SW 1271 (cell line): ENCODE results near the gene ATP8A1.

Experiments
- DNase-seq, 2 experiments: peaks; one replicate each; lab custom pipeline; 2025; lab: John Stamatoyannopoulos, UW

Gene ATP8A1

GRCh38 chr4:42649870-42650269, 7.0 kb downstream of the ATP8A1 start:
- no peak for DNase-seq

DNA sequence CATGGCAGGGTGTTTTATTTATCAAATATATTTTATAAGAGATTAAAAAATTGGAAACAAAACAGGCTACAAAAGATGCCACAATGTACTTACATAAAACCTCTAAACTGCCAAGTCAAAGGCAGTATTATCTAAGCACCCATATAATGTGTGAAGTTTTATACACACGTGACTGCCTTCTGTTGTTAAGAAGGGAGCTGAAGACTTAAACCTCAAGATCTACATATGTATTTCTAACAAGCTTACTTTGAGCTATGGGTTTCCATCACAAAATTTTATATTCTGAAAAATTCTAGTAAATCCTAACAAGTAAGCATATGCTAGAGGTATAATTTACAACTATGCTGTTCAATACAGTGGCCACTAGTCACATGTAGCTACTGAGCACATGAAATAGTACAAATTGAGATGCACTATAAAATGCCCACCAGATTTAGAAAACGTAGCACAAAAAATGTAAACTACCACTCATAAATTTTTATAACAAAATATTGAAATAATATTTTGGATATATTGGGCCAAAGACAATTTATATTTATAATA, 9.8 kb downstream of the ATP8A1 start:
- no peak for DNase-seq

DNA sequence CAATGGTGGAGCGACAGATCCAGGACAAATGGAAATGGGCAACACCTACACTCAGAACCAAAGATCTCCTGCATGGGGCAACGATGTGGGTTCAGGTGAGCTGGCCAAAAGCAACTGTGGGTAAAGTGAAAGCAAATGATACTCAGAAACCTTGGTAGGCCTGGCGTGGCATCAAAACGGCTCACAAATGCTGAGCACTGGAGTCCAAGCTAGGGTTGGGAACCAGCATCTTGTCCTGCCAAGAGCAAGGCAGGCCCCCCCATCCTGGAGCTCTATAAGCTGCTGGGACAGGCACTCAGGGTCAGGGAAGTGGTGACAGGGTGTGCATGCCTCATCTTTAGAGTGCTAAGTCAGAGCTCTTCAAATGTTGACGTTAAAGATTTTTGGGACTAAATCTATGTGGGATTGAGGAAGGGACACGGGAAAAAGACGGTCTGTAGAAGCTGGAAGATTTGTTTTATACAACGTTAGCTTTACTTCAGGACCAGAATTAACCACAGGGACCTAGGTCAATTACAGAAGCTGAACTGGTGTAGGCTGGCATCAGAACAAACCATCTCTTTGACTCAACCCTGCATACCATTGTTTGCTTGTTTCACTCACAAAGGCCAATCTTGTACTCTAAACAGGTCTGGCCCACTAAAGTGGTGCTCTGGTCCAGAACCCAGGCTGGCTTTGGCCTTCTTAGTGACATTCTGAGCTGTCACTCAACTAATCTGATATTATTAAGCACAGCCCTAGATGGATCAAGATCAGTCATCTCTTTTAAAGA, 10.7 kb downstream of the ATP8A1 start:
- DNase-seq = no peak

GRCh38 chr4:42644897-42645296, 12.0 kb downstream of the ATP8A1 start:
- no peak for DNase-seq

- no peak for DNase-seq
Measured at GRCh38 chr4:42643685-42644084, 13.2 kb downstream of the ATP8A1 start.

GRCh38 chr4:42642845-42643615, 13.9 kb downstream of the ATP8A1 start:
- DNase-seq = no peak

GRCh38 chr4:42642101-42642797, 14.7 kb downstream of the ATP8A1 start:
- DNase-seq = no peak

GRCh38 chr4:42641656-42642055, 15.2 kb downstream of the ATP8A1 start:
- DNase-seq = no peak

- no peak for DNase-seq
Measured at GRCh38 chr4:42641161-42641560, 15.7 kb downstream of the ATP8A1 start.

DNA sequence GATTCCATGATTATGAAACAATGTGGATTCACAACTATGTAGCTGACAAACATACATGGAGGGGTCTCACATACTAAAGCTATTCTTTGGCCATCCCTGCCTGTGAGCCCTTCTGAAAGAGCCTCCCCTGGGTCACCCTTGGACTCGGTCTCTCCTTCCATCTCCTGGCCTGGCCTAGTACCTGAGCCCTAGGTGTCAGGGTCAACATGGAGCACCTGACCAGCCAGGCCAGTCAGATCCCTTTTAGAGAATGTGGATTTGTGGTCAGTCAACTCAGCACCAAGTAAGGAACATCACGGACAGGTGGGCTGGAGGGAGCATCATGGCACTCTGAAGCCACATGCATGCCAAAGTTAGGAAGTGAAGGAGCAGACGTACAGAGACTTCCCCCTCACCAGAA, 16.3 kb downstream of the ATP8A1 start:
- no peak for DNase-seq

DNA sequence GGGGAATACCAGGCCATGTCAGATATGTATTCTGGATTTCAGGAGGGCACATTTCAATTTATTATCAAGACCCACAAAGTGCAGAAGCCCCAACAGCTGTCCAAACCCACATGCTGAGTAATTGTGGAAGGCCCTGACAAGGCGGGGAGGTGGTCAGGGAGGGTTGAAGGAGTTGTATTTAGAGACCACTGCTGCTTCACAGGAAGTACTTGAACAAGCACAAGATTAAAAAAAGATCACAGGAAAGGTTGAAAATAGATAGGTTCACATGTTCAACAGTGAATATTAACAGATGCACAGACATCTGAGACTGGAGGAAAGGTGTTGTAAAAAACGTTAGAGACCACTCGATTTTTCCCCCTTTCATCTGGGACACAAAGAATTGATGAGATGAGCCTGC, 17.9 kb downstream of the ATP8A1 start:
- DNase-seq = no peak

DNA sequence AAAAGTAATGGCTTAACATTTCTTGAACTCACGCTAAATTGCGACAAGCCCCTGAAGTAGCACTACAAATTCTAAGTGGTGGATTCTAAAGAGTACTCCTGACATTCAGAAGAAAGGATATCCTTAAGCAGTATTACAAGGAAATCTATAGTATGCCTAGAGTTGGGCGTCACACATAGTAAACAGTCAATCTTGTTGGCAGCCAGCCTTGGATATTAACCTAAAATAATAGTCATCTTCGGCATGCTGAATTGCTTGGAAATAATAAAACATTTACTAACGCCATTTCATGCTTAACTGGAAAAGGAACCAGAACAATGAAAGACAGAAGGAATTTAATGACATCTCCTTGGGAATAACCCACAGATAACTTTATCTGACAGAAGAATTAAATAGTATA, 18.6 kb downstream of the ATP8A1 start:
- DNase-seq = no peak

DNA sequence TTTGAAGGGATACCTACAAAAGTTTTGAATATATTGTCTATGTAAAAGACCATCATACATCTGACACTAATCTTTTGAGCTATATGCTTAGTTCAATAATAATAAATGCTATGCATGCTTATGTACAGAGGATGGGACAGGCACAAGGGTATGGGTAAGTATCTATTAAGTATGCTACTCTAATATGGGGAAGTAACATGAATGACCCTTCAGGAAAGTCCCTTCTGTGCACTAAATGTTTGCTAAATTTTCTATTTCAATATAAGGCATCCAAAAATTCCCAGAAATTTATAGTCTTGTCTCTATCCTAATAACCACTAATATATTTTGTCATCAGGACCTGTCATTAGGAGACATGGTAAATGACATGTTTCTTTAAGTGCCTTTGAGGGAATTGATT, 19.0 kb downstream of the ATP8A1 start:
- DNase-seq = no peak

DNA sequence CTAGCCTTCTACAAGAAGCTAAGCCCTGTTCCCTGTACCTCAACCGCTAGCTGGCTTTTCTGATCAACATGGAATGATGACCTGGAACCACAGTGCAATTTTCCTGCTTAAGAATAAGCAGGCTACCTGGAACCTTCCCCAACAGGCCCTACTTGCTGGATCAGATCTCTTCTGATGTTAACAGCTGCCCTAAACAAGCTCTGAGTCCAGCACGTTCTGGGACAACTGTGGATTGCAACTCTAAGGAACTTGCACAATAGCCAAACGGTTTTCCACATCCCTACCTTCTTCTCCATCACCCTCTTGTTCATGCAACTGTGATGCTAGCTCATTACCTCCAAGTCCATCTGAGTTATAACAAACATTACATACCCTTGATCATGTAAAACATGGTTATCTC, 19.8 kb downstream of the ATP8A1 start:
- no peak for DNase-seq

- DNase-seq = no peak
Measured at GRCh38 chr4:42636645-42636949, 20.3 kb downstream of the ATP8A1 start.

- no peak for DNase-seq
Measured at GRCh38 chr4:42633605-42634388, 23.1 kb downstream of the ATP8A1 start.

DNA sequence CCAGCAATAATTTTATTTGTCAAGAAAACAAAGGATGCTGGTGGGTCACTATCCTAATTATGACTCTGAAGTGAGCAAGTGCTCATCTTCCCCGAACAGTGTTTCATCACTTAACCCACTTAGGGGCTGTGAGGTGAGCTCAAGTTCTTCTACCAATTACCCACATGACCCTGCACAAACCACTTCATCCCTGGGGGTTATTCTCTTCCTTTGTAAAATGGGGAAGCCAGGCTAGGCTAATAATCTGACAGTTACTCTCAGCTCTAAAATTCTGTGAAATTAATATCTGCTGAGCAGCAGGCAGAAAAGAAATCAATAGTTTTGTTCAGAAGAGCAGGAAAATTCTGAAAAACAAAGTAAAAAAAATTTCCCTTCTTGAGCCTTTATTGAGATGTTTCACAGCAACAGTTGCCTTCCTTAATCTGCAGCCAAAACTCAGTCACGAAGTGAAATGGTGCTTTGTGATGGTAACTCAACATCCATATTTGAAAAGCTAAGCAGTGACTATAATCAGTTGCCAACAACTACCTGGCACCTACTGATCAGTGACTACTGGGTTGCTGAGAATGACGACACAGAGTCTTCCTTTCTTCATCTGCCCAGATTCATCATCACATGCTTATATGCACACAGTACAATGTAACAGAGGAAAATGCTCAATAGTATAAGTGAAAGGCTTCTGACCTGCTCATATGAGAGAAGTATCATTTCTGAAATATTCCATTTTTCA, 24.1 kb downstream of the ATP8A1 start:
- DNase-seq = no peak

- DNase-seq = no peak
Measured at GRCh38 chr4:42630908-42631307, 26.0 kb downstream of the ATP8A1 start.

DNA sequence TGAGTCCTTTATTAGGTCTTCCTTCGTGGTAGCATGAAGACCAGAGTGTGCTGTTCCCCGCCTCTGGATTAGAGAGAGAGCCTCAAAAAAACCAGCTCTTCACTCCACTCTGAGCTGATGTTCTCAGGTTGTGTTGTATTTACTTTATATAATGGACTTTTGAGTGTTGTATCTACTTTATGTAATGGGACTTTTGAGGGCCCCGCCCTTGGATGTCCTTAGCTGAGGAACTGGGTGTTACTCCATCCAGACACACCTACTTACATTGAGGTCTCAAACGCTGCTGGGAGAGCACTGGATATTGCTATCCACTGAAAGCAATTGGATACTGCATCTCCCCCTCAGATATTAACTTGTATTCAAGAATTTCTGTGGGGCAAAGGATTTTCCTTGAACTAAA, 28.2 kb downstream of the ATP8A1 start:
- no peak for DNase-seq

GRCh38 chr4:42627885-42628646, 28.8 kb downstream of the ATP8A1 start:
- no peak for DNase-seq
